Measurements from ENCODE around the gene SEMA4D.
"Not testable (repeated sequence)": the region's sequence is repeated elsewhere in the genome, so short reads cannot be mapped to it uniquely, and the experiment has no call there.

Gene SEMA4D

DNA sequence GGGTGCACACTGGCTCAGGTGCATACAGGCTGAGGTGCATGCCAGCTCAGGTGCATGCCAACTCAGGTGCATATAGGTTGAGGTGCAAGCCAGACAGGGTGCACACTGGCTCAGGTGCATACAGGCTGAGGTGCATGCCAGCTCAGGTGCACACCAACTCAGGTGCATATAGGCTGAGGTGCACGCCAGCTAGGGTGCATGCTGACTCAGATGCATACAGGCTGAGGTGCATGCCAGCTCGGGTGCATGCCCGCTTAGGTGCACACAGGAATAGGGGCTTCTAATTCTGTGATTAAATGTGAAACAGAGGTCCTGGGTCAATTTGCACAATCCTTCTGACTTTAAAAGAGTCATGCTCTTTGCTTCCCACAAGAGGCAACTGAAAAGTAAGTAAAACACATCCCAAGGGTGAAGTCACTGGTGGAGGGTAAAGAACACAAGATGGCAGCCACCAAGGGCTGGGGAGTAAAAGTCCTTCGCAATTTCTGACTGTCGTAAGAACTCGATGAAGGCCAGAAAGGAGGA, 26.1 kb downstream of the SEMA4D start:
- not testable (repeated sequence) for H3K4me3 ChIP-seq (ENCODE audit: low read length); DNase-seq (ENCODE audit: low read depth, low spot score)

GRCh38 chr9:89471390-89471789, 26.5 kb downstream of the SEMA4D start:
- DNase-seq (ENCODE audit: low read depth, low spot score), result no peak
- H3K4me3 ChIP-seq (ENCODE audit: low read length), result no peak overlapping the region

- no peak overlapping the region for H3K4me3 ChIP-seq (ENCODE audit: low read length)
- DNase-seq (ENCODE audit: low read depth, low spot score), result no peak
Measured at GRCh38 chr9:89470224-89470839, 27.6 kb downstream of the SEMA4D start.

GRCh38 chr9:89469003-89469402, 28.9 kb downstream of the SEMA4D start:
- no peak overlapping the region for H3K4me3 ChIP-seq (ENCODE audit: low read length)
- DNase-seq (ENCODE audit: low read depth, low spot score), result no peak

- no peak overlapping the region for H3K4me3 ChIP-seq (ENCODE audit: low read length)
- no peak for DNase-seq (ENCODE audit: low read depth, low spot score)
Measured at GRCh38 chr9:89468281-89468960, 29.5 kb downstream of the SEMA4D start.

- H3K4me3 ChIP-seq (ENCODE audit: low read length), result no peak overlapping the region
- no peak for DNase-seq (ENCODE audit: low read depth, low spot score)
Measured at GRCh38 chr9:89467278-89467625, 30.7 kb downstream of the SEMA4D start.

DNA sequence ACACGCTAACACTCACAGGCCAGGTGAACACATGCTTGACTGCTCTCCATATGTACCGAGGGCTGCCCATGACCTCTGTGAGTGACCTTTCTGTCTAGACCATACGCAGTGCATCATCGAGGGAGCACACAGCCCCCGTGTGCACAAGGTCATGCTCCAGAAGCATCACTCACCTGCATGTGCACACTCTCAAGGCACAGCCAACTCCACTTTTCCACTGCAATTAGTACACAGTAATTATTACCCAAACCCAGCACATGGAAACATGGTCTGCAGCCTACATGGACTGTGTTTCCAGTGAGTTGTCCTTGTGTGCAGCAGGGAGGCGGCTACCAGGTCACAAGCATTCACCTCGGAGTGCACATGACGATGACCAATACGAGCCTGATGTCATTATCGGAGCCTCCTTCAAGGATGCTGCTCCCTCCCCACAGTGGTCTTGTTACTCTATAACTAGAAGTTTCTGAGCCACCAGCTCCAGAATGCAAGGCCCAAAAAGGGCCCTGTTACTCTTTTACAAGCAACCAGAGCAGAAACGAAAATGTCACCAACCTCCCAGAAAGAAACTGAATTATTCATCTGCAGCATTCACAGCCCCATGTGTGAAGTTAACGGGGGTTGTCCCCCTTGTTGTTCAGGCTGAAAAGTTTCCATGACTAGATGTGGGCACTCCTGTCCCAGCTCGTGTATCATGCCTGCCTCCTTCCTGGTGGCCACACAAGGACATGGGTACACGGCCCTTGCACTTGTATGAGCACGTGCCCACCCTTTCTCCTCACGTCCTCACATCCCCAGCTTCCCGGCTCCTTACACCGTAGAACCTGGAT, 31.2 kb downstream of the SEMA4D start:
- no peak for DNase-seq (ENCODE audit: low read depth, low spot score)
- H3K4me3 ChIP-seq (ENCODE audit: low read length), result no peak overlapping the region

DNA sequence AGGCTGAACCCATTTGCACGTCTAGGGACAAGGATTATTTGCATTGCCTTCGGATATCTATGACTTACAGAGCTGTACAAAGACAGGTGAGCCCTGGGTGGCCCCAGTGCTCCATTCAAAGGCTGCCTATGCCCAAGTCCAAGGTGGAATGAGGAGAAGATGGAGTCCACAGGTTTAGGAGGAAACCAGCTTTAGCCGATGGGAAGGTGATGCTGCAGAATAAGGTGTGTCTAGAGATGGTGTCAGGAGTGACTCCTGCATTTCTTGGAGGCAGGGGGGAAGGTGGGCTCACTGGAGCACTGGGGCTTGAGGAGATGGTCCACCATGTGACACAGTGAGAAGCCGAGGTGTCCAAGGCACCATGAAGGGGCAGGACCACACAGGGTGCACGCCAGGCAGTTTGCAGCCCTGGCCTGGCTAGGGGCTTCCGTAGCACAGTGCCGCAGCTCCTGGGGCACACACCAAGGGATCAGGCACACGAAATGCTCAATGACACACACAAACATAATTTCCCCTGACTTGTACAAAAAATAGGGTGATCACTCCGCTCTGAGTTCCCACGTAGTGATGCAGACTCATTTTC, 32.1 kb downstream of the SEMA4D start:
- DNase-seq (ENCODE audit: low read depth, low spot score), result no peak
- H3K4me3 ChIP-seq (ENCODE audit: low read length), result no peak overlapping the region

GRCh38 chr9:89465001-89465451, 32.9 kb downstream of the SEMA4D start:
- no peak for DNase-seq (ENCODE audit: low read depth, low spot score)
- H3K4me3 ChIP-seq (ENCODE audit: low read length), result no peak overlapping the region

GRCh38 chr9:89464300-89464901, 33.5 kb downstream of the SEMA4D start:
- no peak for DNase-seq (ENCODE audit: low read depth, low spot score)
- H3K4me3 ChIP-seq (ENCODE audit: low read length), result peak overlapping the region; percentile 43

GRCh38 chr9:89462817-89463683, 34.9 kb downstream of the SEMA4D start:
- H3K4me3 ChIP-seq (ENCODE audit: low read length), result no peak overlapping the region
- no peak for DNase-seq (ENCODE audit: low read depth, low spot score)

DNA sequence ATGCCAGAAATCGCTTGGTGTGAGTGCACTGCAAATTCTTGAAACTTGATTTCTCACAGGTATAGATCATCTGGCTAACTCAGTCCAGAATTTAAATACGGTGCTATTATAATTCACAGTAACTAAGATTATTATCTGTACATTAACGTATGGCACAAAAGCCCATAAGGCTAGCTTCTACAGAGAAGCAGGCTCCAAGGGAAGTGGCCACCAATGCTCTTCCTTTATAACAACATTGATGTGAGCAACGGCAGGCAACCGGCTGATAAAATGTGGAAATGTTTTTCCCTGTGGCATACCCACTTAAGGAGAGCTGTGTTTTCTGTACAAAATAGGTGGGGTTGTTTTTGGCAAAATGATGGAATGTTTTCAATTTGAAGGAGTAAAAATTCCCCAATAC, 35.7 kb downstream of the SEMA4D start:
- no peak overlapping the region for H3K4me3 ChIP-seq (ENCODE audit: low read length)
- no peak for DNase-seq (ENCODE audit: low read depth, low spot score)

DNA sequence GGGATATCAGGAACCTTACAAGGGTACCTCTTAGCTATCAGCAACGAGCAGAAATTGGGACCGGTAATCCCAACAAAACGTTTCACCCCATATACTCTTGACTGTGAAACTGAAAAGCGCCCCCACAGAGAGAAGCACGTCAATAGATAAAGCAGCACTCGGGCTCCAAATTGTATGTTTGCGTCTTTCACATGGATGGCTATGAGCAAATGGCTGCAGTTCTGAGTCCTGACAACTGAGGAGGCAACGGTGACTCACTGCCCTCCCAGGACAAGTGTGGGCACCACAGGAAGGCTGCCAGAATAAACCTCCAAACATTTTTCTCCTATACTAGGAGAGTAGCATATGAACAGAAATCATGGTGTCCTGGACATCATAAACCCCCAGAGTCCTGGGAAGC, 36.6 kb downstream of the SEMA4D start:
- no peak for DNase-seq (ENCODE audit: low read depth, low spot score)
- no peak overlapping the region for H3K4me3 ChIP-seq (ENCODE audit: low read length)

GRCh38 chr9:89460551-89460950, 37.4 kb downstream of the SEMA4D start:
- no peak for DNase-seq (ENCODE audit: low read depth, low spot score)

DNA sequence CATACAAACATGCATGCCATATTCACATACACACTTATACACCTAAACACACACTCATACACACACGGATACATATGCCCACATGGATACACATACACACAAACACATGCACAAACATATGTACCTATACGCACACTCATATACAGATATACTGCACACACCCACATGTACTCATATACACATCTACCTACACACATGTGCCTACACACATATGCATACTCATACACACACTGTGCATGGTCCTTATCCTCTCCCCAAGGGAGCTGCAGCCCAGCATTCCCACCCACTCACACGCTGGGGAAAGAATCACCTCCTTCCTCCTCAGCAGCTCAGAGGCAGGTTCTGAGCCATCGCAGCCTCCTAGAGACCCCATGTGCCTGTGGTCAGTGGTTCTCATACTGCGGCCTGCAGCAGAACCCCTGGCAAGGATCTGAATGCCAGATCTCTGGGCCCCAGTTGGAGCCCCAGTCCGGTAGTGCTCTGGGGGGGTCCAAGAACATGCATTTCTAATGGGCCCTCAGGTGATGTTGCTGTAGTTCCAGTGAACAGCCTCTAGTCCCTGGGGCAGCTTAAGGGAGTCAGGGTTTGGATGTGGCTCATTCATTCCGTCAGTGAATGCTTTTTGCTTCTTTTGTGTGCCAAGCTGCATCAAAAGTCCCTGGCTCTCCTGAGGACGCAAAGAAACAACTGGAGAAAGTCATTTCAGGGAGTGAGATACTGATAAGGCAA, 39.0 kb downstream of the SEMA4D start:
- no peak overlapping the region for H3K4me3 ChIP-seq (ENCODE audit: low read length)
- DNase-seq (ENCODE audit: low read depth, low spot score), result no peak

More at GRCh38 chr9:89460551-89460950, 37.4 kb downstream of the SEMA4D start:
- no peak overlapping the region for H3K4me3 ChIP-seq (ENCODE audit: low read length)

GRCh38 chr9:89457376-89457855, 40.5 kb downstream of the SEMA4D start:
- no peak overlapping the region; the same call in 1 of the 2 replicates for H3K4me3 ChIP-seq (ENCODE audit: low read length)
- no peak for DNase-seq (ENCODE audit: low read depth, low spot score)

DNA sequence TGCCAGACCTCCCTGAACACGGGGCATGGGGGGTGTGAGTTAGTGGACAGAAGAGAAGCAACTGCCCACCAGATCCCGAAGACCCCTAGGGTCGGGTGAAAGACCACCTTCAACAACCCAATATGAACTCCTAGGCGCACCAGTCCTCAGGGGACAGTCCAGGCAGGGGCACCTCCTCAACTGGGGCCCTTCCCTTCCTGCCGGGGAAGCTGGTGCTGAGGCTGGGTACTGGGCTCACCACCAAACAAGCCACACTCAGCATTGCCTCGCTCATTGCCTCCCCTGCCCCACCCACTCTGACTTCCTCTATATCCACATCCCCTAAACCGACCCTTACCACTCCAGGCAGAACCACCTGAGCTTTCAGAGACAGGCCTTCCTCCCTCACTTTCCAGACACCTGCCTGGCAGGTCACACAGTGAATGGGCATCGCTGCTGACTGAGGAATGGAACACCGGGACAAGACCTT, 42.5 kb downstream of the SEMA4D start:
- peak; percentile 67 for DNase-seq (ENCODE audit: low read depth, low spot score)
- no peak overlapping the region for H3K4me3 ChIP-seq (ENCODE audit: low read length)
